T-helper 17 cell (primary cell): ENCODE measurements around the gene HNF4A. TPM values are rescaled to one million over a fixed set of nuclear protein-coding genes. Genes with fewer than 3 reads are reported as not detected.

Source experiments
- ATAC-seq: fragments of 150-1000 bp; cut with Tn5 transposase; 2 replicates; pipeline ENCODE4 v1.10.0; 2021; ENCODE audit warnings: mild to moderate bottlenecking, moderate library complexity
- DNase-seq, 3 donors: peaks; one replicate each; pipeline versions ENCODE4 v3.0.0 to v3.0.0-alpha.2; 2020 to 2021
- H3K9me3 ChIP-seq: one replicate; pipeline ENCODE4 v1.7.0; 2013; ENCODE audit warnings: low read length, mild to moderate bottlenecking; ENCODE audit not compliant: control insufficient read depth, poor library complexity, severe bottlenecking
- H3K27ac Mint-ChIP-seq: one replicate; pipeline ENCODE4 v1.8.0; 2022; ENCODE audit warnings: mild to moderate bottlenecking, moderate library complexity, mixed read lengths
- H3K27me3 Mint-ChIP-seq: one replicate; pipeline ENCODE4 v1.8.0; 2022; ENCODE audit warnings: mixed read lengths
- H3K36me3 Mint-ChIP-seq: one replicate; pipeline ENCODE4 v1.8.0; 2022; ENCODE audit warnings: low read depth, mixed read lengths
- H3K4me1 Mint-ChIP-seq: one replicate; pipeline ENCODE4 v1.8.0; 2022; ENCODE audit warnings: mild to moderate bottlenecking, mixed read lengths
- H3K4me3 Mint-ChIP-seq: one replicate; pipeline ENCODE4 v1.8.0; 2022; ENCODE audit warnings: mild to moderate bottlenecking, moderate library complexity, mixed read lengths
- total RNA-seq, 4 donors: library from RNA in 2 of 4; stranded (reverse) in 2 of 4; gene quantifications; one replicate each; pipeline ENCODE4 v1.2.3 and lab custom pipeline; 2022 to 2026

The HNF4A gene
- total RNA-seq, 2 donors from 2014 or later, result not detected

DNA sequence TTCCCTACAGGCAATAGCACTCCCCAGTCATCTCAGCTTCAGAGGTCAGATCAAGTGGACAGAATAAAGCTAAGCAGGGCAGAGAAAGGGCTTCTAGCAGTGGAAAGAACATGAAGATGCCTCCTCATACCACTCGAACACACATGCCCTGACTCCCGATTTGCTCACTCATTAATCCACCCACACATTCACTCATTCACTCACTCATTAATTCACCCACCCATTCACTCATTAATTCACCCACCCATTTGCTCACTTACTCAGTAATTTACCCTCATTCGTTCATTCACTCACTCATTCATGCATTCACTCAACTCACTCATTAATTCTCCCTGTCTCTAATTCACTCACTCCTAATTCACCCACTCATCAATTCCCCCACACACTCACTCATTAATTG is 43.9 kb downstream of the HNF4A start:
- no peaks in the 10 kb centered on the region for H3K9me3 ChIP-seq
- Mint-ChIP-seq H3K27ac (no peak overlapping the region), H3K4me3 (no peak overlapping the region), H3K36me3 (peaks cover 3% of the 10 kb centered on the region), H3K27me3 (peaks cover 38% of the 10 kb centered on the region), H3K4me1 (peaks cover 5% of the 10 kb centered on the region)
- DNase-seq, result no peak
- ATAC-seq, result no peak

DNA sequence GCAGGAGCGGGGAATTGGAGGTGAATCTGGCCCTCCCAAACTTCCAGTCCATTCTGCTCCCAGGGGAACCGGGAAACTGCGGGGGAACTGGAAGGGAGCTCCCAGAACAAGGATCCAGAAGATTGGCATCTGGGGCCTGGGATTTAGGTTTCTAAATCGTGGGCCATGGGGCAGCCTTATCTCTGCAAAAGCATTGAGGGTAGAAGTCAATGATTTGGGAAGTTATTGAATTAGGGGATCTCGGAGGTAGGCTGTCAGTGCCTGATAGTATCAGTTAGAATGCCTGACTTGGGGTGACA is 45.1 kb downstream of the HNF4A start:
- Mint-ChIP-seq H3K36me3 (peaks cover 3% of the 10 kb centered on the region), H3K4me3 (no peak overlapping the region), H3K4me1 (peaks cover 5% of the 10 kb centered on the region), H3K27me3 (peaks cover 33% of the 10 kb centered on the region), H3K27ac (no peak overlapping the region)
- ATAC-seq, result no peak
- H3K9me3 ChIP-seq, result no peaks in the 10 kb centered on the region
- DNase-seq, result no peak

DNA sequence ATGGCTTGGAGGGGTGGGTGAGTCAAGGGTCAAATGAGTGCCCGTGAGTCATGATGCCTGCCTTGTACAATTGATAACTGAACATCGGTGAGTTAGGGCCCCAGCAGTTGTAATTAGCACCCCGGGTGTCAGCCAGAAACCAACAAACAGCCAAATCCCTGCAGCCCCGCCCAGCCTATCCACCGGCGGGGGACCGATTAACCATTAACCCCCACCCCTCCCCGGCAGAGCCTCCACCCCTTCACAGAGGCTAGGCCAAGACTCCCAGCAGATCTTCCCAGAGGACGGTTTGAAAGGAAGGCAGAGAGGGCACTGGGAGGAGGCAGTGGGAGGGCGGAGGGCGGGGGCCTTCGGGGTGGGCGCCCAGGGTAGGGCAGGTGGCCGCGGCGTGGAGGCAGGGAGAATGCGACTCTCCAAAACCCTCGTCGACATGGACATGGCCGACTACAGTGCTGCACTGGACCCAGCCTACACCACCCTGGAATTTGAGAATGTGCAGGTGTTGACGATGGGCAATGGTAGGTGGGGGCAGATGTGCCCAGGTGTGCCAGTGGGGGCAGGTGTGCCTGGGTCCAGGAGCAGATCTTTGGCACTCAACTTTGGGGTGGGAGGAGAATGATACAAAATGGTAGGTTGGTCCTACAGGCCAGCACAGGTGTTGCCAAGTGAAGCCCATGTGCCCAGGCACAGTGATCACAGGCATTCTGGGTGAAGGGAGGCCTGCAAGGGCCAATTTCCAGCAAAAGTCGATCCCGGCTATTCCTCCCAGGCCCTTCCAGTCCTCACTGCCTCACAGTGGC is 45.7 kb downstream of the HNF4A start:
- Mint-ChIP-seq H3K4me3 (no peak overlapping the region), H3K4me1 (peaks cover 5% of the 10 kb centered on the region), H3K36me3 (peaks cover 3% of the 10 kb centered on the region), H3K27ac (no peak overlapping the region), H3K27me3 (peaks cover 31% of the 10 kb centered on the region)
- H3K9me3 ChIP-seq, result no peaks in the 10 kb centered on the region
- no peak for DNase-seq
- no peak for ATAC-seq

DNA sequence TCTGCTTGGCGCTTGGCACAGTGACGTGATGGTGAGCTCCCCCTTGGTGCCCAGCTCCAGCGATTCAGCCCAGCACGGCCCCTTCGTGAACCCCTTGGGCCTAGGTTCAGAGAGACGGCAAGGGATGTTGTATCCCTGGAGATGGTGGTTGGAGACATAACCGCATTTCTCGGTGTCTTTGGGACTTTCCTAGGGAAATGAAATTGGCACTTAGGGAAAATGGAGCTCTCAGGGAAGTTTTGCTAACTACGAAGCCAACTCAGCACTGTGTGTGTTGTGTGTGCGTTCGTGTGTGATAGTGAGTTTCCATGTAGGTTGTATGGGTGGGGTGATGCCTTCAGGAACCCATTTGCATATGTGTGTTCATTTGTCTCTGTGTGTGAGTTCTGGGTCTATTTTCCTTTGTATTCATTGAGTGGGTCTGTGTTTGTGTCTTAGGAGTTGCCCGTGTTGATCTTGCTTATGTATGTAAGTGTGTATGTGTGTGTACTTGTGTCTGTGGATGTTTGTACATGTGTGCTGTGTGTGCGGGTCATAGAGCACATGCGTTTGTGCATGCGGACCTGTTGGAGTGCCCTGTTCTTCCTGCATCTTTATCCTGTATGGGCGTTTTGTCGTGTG is 46.4 kb downstream of the HNF4A start:
- Mint-ChIP-seq H3K36me3 (peaks cover 3% of the 10 kb centered on the region), H3K27ac (no peak overlapping the region), H3K4me3 (no peak overlapping the region), H3K27me3 (peaks cover 31% of the 10 kb centered on the region), H3K4me1 (peaks cover 5% of the 10 kb centered on the region)
- no peaks in the 10 kb centered on the region for H3K9me3 ChIP-seq
- ATAC-seq (no peak), DNase-seq (no peak)

DNA sequence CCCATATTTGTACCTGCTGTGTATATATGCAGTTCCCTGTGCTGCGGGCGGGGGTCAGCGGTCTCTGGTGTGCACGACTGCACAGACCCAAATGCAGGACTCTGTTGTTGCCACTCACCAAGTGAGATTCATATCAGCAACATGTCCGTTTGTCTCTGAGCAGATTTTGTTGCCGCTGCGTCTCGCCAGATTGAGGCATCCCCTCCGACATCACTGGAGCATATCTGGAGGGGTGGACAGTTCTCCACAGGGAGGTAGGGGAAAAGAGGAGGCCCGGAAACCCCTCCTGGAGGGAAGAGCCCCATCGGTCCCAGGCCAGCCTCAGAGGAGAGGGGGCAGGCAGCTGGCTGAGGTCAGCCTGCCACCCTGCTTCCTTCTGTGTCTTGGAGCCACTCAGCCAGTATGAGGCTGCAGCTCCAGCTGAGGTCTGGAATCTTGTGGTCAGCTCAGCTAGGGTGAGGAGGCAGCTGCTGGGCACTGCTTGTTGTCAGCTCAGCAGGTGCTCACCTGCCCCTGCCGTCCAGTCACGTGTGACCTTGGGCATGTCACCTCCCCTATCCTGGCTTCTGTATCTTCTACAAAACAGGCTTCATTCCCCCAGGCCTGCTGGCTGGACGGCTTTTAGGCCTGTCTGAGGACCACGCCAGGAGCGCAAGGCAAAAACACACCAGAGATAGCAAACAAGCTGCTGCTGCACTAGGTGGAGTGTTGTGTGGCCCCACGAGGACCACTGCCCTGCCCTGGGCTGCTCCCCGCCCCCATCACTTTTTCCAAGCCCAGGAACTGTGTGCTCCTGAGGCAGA is 47.1 kb downstream of the HNF4A start:
- no peak overlapping the region for H3K27ac Mint-ChIP-seq

DNA sequence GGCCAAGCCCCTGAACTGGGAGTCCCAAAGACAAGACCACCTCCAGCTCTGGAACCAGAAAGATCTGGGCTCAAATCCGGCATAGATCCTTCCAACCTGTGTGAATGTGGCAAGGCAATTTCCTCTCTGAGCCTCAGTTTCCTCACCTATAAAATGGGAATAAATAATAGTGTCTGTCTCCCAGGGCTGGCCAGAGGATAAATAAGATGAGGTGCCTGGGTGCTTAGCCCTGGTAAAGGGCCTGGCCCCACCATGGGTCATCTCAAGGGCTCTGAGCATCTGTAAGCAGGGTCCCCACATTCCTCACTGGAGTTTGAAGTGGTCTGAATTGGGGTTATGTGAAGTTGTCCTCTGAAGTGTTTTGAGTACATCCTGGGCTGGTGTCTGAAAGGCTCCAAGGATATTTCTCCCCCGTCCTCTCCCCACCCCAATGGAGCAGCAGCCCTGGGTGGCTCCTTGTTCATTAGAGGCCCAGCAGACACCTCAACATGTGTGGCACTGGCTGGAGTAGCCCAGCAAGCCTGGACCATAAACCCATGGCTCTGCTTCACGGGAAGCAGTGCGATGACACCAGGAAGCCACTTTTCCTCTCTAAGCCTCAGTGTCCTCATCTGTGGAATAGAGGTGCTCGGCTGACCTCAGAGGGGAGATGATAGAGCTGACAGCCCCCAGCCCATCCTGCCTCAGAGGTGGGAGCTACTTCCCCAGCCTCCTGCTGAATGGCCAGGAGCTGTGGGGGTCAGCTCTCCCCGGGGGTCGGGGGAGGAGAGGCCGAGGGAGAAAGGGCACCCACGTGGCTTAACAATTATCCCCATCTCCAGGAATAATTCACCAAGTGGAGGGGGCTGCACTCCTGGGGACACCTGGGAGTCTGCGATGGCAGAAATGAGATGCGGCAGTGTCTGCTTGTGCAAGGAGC is 48.0 kb downstream of the HNF4A start:
- H3K27me3 Mint-ChIP-seq, result peaks cover 20% of the 10 kb centered on the region
- ATAC-seq, result no peak
- peaks cover 3% of the 10 kb centered on the region for H3K36me3 Mint-ChIP-seq
- DNase-seq, result no peak
- H3K27ac Mint-ChIP-seq, result no peak overlapping the region
- no peak overlapping the region for H3K4me3 Mint-ChIP-seq
- no peaks in the 10 kb centered on the region for H3K9me3 ChIP-seq
- peaks cover 4% of the 10 kb centered on the region for H3K4me1 Mint-ChIP-seq

More for the DNA sequence above, 47.1 kb downstream of the HNF4A start:
- DNase-seq (no peak), ATAC-seq (no peak)
- no peaks in the 10 kb centered on the region for H3K9me3 ChIP-seq
- H3K36me3 Mint-ChIP-seq, result peaks cover 3% of the 10 kb centered on the region
- peaks cover 5% of the 10 kb centered on the region for H3K4me1 Mint-ChIP-seq
- no peak overlapping the region for H3K4me3 Mint-ChIP-seq
- H3K27me3 Mint-ChIP-seq, result peaks cover 29% of the 10 kb centered on the region

DNA sequence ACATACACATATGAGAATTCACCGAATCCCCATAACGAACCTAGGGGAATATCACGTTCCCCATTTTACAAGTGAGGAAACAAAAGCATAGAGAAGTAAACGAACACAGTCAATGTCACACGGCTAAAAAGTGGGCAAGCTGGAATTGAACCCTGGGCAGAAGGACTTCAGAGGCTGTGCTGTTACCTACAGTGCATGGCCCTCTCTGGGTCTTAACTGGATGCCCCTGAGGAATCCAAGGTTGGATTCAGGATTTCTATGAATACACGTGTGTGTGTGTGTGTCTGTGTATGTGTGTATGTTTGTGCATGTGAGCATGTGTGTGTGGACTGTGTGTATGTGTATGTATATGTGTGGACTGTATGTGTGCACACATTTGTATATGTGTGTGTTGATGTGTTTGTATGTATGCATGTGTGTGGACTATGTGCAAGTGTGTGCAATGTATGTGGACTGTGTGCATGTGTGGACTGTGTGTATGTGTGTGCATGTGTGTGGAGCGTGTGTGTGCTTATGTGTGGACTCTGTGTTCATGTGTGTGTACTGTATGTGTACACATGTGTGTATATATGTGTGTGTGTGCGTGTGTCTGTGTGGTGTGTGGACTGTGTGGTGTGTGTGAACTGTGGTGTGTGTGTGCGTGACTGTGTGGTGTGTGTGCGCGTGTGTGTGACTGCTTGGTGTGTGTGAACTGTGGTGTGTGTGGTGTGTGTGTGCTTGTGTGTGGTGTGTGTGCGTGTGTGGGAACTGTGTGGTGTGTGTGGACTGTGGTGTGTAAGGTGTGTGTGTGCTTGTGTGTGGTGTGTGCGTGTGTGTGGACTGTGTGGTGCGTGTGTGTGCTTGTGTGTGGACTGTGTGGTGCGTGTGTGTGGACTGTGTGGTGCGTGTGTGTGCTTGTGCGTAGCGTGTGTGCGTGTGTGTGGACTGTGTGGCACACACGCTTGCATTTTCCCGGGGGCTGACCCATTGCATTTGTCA is 49.0 kb downstream of the HNF4A start:
- no peak for ATAC-seq
- Mint-ChIP-seq H3K27me3 (peaks cover 10% of the 10 kb centered on the region), H3K4me3 (no peak overlapping the region), H3K36me3 (peaks cover 2% of the 10 kb centered on the region), H3K27ac (no peak overlapping the region), H3K4me1 (peaks cover 3% of the 10 kb centered on the region)
- no peak for DNase-seq
- no peaks in the 10 kb centered on the region for H3K9me3 ChIP-seq

DNA sequence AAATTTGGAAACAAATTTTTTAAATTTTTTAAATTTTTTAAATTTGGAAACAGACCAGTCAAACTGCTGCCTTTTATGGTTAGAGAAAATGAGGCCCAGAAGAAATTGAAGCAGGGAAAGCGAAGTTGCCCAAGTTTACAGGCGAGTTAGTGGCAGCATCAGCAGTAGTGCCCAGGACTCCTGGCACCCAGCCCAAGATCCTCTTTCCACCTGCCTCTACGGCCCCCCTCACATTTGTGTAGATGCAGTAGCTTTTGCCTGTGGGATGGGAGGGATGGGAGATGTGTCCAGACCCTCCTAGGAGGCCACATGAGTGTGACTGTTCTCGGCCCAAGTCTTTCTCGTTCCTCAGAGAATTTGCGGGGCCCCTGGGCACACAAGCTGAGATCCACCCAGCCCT is 49.8 kb downstream of the HNF4A start:
- H3K27ac Mint-ChIP-seq, result no peak overlapping the region
- no peak overlapping the region for H3K4me3 Mint-ChIP-seq
- no peak for ATAC-seq
- no peaks in the 10 kb centered on the region for H3K4me1 Mint-ChIP-seq
- peaks cover 8% of the 10 kb centered on the region for H3K27me3 Mint-ChIP-seq
- DNase-seq, result no peak
- H3K9me3 ChIP-seq, result no peaks in the 10 kb centered on the region
- H3K36me3 Mint-ChIP-seq, result no peaks in the 10 kb centered on the region

DNA sequence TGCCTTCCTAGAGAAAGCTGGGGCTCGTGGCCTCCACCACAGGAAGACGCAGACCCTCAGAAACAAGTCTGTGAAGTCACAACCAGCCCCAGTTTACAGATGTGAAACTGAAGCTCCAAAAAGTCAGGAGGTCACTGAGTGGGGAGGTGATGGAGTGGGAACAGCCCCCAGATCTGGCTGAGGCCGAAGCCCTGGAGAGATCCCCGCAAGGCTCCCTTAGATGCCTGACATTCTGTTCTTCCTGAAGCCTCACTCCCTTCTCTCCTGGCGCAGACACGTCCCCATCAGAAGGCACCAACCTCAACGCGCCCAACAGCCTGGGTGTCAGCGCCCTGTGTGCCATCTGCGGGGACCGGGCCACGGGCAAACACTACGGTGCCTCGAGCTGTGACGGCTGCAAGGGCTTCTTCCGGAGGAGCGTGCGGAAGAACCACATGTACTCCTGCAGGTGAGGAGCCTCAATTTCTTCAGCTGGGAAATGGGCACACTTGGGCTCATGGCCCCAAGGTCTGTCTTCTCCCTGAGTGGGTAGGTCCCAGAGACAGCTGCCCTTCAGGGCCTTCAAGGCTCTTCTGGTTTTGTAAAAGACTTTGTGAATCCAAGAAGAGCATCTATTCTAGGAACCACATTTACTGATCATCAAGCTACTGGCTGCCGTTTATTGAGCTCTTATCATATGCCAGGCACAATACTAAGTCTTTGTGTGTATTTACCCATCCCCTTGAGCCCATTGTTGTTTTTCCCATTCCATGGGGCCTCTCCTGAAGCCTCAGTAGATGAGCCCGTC is 50.5 kb downstream of the HNF4A start:
- Mint-ChIP-seq H3K36me3 (no peaks in the 10 kb centered on the region), H3K27ac (no peak overlapping the region), H3K27me3 (peaks cover 9% of the 10 kb centered on the region), H3K4me1 (no peaks in the 10 kb centered on the region), H3K4me3 (no peak overlapping the region)
- DNase-seq (no peak), ATAC-seq (no peak)
- no peaks in the 10 kb centered on the region for H3K9me3 ChIP-seq

DNA sequence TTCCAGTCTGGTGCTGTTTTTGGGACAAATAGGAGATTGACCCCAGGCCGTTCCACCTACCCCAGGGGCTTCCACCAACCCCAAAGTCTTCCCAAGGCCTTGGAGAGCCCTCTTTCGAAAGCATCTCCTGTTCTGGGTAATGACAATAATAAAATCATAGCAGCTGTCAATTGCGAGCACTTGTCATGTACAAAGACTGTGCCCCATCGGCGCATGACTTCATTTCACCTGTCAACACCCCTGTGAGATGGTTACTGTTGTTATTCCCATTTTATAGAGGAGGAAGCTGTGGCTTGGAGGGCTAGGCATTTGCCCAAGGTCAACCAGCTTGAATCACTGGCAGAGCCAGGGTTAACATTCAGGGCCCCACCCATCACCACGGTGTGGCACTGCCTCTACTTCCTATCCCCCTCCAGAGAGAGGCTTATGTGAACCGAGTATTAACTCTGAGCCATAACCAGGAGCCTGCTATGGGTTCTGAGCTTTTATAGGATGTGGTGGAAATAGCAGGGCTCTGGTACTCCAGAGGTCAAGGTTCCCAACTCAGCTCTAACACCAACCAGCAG is 51.2 kb downstream of the HNF4A start:
- Mint-ChIP-seq H3K27ac (no peak overlapping the region), H3K4me3 (no peak overlapping the region), H3K36me3 (no peaks in the 10 kb centered on the region), H3K4me1 (no peaks in the 10 kb centered on the region), H3K27me3 (peaks cover 10% of the 10 kb centered on the region)
- ATAC-seq (no peak), DNase-seq (no peak)
- no peaks in the 10 kb centered on the region for H3K9me3 ChIP-seq

DNA sequence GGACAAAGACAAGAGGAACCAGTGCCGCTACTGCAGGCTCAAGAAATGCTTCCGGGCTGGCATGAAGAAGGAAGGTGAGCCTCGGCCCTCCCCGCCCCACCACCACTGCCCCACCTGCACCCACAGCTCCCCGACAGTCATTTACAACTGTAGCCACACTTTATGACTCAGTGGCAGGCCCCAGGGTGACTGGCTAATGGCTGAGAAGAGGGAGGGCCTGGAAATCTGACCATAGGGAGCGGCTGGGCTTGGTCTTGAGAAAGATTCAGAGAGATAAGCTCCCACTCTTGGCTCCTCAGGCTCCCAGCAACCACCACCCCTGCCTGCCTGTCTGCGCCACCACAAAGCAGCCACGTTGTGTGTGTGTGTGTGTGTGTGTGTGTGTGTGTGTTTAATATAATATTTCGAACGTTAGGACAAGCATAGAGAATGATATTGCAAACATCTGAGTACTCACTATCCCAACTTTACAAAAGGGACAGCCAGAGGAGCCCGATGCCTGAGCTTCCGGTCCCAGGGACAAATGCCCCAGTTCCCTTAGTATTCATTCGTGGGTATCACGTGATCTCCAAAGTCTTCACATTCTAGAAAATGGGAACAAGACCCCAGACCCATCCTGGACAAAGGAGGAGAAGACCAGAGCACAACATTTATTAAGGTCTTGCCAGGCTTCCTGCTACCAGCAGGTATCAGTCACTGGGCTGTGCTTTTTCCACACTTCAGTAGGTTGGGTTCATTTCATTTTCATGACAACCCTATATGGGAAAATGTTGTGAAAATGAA is 52.1 kb downstream of the HNF4A start:
- no peaks in the 10 kb centered on the region for H3K9me3 ChIP-seq
- Mint-ChIP-seq H3K36me3 (no peaks in the 10 kb centered on the region), H3K4me3 (no peak overlapping the region), H3K27me3 (peaks cover 19% of the 10 kb centered on the region), H3K27ac (no peak overlapping the region), H3K4me1 (no peaks in the 10 kb centered on the region)
- ATAC-seq (no peak), DNase-seq (no peak)
